ENCODE data around the gene RTN3. TPM values are rescaled to one million over a fixed set of nuclear protein-coding genes. Genes with fewer than 3 reads are reported as not detected.
A peak's percentile ranks its signal among the peaks of the same experiment; 100 is the strongest.

RTN3 gene
- total RNA-seq, 3 donors from 2014 or later (not counting 1 experiment from before 2014, with no cell fraction given) = 36.9 to 43.0 (median 37.6) TPM

- TF ChIP-seq CTCF (IDR thresholded peaks at IDR 0.05) = peak; percentile 67
- peak; percentile 69 to 79 (median 77) for ATAC-seq
- Mint-ChIP-seq H3K9me3 (no peaks in the 10 kb centered on the region), H3K4me3 (peak within 1 kb of the TSS; percentile 98), H3K27ac (peak within 1 kb of the TSS; percentile 80 to 84), H3K36me3 (no peaks in the 10 kb centered on the region), H3K27me3 (ENCODE audit: low read depth in 2 of 2) (peaks cover 5 to 12% of the 10 kb centered on the region in 2 donors), H3K4me1 (peaks cover 9 to 11% of the 10 kb centered on the region in 2 donors)
- H3K9me3 ChIP-seq (ENCODE audit: control insufficient read depth, insufficient read depth, low read length) = no peaks in the 10 kb centered on the region
- peak; percentile 71 to 79 for DNase-seq
- intact Hi-C loops (cut with micrococcal nuclease) = loop anchor here (5.0 kb wide), 1 partner anchor 179 kb away; no protein-coding TSS in a partner anchor
- H3K4me1 ChIP-seq (ENCODE audit: control insufficient read depth, insufficient read depth, low read length) = peaks cover 22% of the 10 kb centered on the region
- no peaks in the 10 kb centered on the region for H3K36me3 ChIP-seq (ENCODE audit: control insufficient read depth, insufficient read depth, low read length)
- H3K27me3 ChIP-seq (ENCODE audit: control insufficient read depth, insufficient read depth, low read length) = peaks cover 12% of the 10 kb centered on the region
- WGBS (ENCODE audit: insufficient coverage) = under 1% methylated on average over 113 of the region's 113 CpGs
- no peak within 1 kb of the TSS for H3K27ac ChIP-seq (ENCODE audit: low read length)
- peak within 1 kb of the TSS; percentile 83 for H3K4me3 ChIP-seq (ENCODE audit: low read length)
Observed at GRCh38 chr11:63768237-63769041, 87.1 kb downstream of the RTN3 start, which contains the start of gene ZFTA. TSS of gene ZFTA (minus strand) at chr11:63768775. CDS start at chr11:63768622, 153 bp downstream.

- no peak for TF ChIP-seq CTCF (IDR thresholded peaks at IDR 0.05)
- Mint-ChIP-seq H3K27ac (no peak overlapping the region), H3K36me3 (no peaks in the 10 kb centered on the region), H3K9me3 (no peaks in the 10 kb centered on the region), H3K27me3 (ENCODE audit: low read depth in 2 of 2) (peaks cover 5 to 12% of the 10 kb centered on the region in 2 donors), H3K4me1 (peaks cover 9 to 11% of the 10 kb centered on the region in 2 donors), H3K4me3 (no peak overlapping the region)
- Histone ChIP-seq H3K36me3 (ENCODE audit: control insufficient read depth, insufficient read depth, low read length) (no peaks in the 10 kb centered on the region), H3K4me1 (ENCODE audit: control insufficient read depth, insufficient read depth, low read length) (peaks cover 22% of the 10 kb centered on the region), H3K27me3 (ENCODE audit: control insufficient read depth, insufficient read depth, low read length) (peaks cover 12% of the 10 kb centered on the region), H3K27ac (ENCODE audit: low read length) (no peak overlapping the region), H3K9me3 (ENCODE audit: control insufficient read depth, insufficient read depth, low read length) (no peaks in the 10 kb centered on the region), H3K4me3 (ENCODE audit: low read length) (peak overlapping the region; percentile 35)
- intact Hi-C loops (cut with micrococcal nuclease) = loop anchor here (5.0 kb wide), 1 partner anchor 178 kb away; no protein-coding TSS in a partner anchor
- WGBS (ENCODE audit: insufficient coverage) = under 1% methylated on average over 82 of the region's 82 CpGs
- ATAC-seq (peak; percentile 32 to 40 (median 36)), DNase-seq (peak in 1 of 2 donors; percentile 51)
Observed at GRCh38 chr11:63769042-63769713, 87.9 kb downstream of the RTN3 start.

- no peak overlapping the region for H3K27ac Mint-ChIP-seq
- Histone ChIP-seq H3K9me3 (ENCODE audit: control insufficient read depth, insufficient read depth, low read length) (no peaks in the 10 kb centered on the region), H3K4me1 (ENCODE audit: control insufficient read depth, insufficient read depth, low read length) (peaks cover 22% of the 10 kb centered on the region), H3K4me3 (ENCODE audit: low read length) (no peak overlapping the region), H3K36me3 (ENCODE audit: control insufficient read depth, insufficient read depth, low read length) (no peaks in the 10 kb centered on the region), H3K27me3 (ENCODE audit: control insufficient read depth, insufficient read depth, low read length) (peaks cover 12% of the 10 kb centered on the region), H3K27ac (ENCODE audit: low read length) (no peak overlapping the region)
- intact Hi-C loops (cut with micrococcal nuclease) = loop anchor here (5.0 kb wide), 1 partner anchor 177 kb away; no protein-coding TSS in a partner anchor
- no peaks in the 10 kb centered on the region for H3K36me3 Mint-ChIP-seq
- peaks cover 9 to 11% of the 10 kb centered on the region in 2 donors for H3K4me1 Mint-ChIP-seq
- ATAC-seq = no peak
- peaks cover 5 to 12% of the 10 kb centered on the region in 2 donors for H3K27me3 Mint-ChIP-seq (ENCODE audit: low read depth in 2 of 2)
- no peak for TF ChIP-seq CTCF (IDR thresholded peaks at IDR 0.05)
- DNase-seq = no peak
- peak overlapping the region; percentile 73 for H3K4me3 Mint-ChIP-seq
- 21% methylated on average over 35 of the region's 35 CpGs for WGBS (ENCODE audit: insufficient coverage)
- no peaks in the 10 kb centered on the region for H3K9me3 Mint-ChIP-seq
Observed at GRCh38 chr11:63769714-63770455, 88.6 kb downstream of the RTN3 start.
